ENCODE results near the gene ZNF385D.

The ZNF385D gene

DNA sequence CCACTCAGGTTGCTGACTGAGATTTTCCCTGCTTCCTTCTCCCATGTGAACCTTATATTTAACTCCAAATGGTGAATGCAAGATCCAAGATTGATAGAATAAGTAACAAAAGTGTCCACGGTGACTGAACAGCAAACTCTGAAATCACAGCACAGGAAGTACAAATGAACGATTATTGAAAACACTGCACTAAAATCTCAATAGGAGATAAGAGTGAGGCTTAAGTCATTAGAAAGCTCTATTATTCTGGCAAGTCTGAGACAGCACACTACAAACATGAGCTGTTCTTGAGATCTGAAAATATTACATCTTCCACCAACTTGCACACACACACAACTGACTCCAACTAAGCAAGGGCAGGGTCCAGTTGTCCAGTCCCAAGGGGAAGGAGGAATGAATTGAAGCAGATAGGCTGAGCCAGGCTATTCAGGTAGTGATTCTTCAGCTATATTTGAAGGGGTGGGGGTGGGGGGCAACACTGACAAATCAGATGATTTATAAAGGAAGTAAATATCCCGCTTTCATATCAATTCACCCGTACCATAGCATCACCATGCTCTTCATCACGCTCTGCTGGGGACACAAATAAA is 2.9 kb downstream of the ZNF385D start:
- DNase-seq: peak; percentile 64

- DNase-seq: peak; percentile 64
These were observed 3.6 kb downstream of the ZNF385D start for GRCh38 chr3:21747376-21747775.

DNA sequence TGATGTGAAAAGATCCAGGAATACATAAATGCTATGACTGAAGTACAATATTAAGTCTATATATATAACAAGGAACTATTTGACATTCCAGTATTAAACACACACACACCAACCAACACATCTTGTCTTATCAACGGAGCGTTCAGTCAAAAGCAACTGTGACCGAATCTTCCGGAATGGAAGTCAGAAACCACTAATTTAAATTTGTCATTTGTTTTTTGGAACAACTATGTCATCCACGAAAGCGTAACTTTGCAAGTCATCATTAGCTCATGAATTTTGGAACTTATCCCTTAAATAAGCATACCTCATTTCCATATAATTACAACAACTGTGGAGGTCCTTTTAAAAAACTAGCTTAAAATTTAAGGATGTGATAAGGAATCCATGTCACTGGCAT is 5.0 kb downstream of the ZNF385D start:
- no peak for DNase-seq

- no peak for DNase-seq
These were observed 6.2 kb downstream of the ZNF385D start for GRCh38 chr3:21744793-21745192.

DNA sequence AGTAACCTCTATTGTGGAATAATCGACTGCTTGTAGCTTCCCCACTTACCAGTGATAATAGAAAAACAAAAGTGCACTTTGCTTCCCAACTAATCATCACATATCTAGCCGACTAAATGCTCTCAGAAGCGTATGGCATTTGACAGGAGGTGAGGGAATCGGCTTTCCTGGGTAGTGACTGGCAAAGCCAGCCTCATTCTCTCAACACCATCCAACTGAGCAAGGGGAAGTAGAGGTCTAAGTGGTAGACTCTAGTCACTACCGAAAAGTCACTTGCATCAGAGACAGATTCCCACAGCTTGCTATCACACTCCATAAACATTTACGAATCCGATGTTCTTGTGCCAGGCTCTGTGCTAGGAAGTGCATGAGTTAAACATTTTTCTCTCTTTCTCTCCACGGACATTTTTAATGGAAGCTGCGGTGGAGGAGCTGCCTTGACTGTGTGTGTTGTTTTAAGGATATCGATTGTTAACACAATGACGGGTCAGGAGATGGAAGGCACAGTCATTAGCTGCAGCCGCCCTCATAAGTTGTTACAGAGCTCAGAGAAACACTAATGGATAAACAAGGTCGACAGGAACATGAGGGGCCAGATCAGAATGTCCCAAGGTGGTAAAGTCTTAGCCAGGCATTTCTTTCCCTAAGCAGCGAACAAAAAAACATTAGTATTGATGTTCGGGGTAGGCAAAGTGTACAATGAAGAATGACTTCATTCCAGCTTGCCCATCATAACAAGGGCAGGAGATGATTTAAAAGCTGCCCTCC is 11.9 kb downstream of the ZNF385D start:
- no peak for DNase-seq

DNA sequence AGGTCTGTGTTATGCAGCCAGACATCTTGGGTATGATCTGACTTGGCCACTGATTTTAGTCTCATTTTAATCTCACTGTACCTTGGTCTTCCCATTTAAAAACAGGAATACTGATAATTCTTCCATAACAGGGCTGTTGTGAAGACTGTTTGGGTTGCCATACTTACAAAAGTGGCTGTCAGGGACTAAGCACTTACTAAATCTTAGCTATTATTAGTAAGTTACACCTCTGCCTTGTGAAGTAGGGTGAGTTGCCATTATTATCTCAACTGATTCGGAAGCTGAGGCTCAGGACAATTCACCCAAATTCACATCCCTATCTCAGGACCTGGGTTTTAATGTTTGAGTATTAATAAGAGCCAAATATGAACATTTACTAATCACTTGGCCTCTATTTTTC is 12.7 kb downstream of the ZNF385D start:
- no peak for DNase-seq

GRCh38 chr3:21734746-21735145 is 16.3 kb downstream of the ZNF385D start:
- DNase-seq: no peak

GRCh38 chr3:21729888-21730459 is 21.0 kb downstream of the ZNF385D start:
- DNase-seq: no peak

DNA sequence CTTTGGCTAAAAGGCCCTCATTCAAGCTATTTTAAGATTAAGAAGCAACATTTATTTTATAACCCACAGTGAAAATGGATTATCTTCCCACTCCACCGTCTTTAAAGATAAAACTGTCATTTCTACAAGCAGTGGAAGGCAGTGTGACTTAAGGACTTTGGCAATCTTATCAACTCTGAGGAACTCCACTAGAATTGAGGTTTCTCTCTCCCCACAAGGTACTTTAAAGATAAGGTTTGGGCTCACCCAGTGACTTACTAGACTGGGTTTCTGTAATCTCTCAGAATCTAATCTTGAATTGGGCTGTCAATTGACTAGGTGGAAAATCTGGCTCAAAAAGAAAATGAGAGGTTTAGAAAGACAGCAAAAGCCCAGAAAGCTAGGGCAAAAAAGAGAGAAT is 21.7 kb downstream of the ZNF385D start:
- no peak for DNase-seq

DNA sequence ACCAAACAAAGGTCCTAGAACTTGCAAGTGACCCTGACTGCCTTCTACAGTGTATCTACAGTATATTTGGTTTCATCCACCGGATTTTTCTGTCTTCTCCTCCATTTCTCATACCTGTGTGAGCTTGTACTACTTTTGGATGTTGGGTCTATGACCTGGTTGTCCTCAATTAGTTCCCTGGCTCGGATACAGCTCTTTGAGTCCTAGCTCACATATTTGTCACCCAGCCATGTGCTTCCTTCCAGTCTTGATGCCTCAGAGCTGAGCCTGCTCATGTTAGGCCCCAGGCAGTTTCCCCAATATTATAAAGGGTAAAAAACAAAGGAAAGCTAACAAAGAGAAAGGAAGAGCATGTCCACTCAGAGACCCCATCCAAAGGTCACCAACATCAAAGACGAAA is 28.2 kb downstream of the ZNF385D start:
- no peak for DNase-seq

- DNase-seq: no peak
These were observed 28.7 kb downstream of the ZNF385D start for GRCh38 chr3:21722301-21722700.

DNA sequence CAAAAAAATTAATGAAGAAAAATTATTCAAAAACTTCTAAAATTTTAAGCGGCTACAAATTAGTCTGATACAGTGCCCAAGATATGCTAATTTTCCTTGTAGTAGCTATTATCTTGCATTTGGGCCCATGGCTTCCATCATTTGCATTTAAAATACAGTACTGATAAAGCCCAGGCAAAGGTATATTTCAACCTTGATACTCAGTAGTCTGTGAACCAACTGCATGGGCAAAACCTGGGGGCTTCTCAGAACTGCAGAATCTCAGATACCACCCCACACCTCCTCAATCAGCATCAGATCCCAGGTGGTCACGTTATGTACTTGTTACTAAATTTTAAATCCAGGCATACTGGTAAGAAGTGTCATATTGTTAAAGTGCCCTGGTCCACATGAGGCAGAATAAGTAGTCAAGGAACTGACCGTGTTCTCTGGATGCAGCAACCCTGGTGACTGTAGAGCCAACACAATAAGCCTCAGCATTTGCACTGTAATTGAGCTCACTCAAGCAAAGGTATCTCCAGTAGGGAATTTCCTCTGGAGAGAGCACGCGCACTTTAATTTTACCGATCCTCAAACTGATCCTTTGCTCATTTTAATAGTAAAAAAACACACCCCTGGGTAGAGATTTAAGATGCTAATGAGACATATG is 31.9 kb downstream of the ZNF385D start:
- DNase-seq: no peak

- peak; percentile 84 for DNase-seq
These were observed 32.7 kb downstream of the ZNF385D start for GRCh38 chr3:21718161-21718765.

GRCh38 chr3:21715662-21716061 is 35.3 kb downstream of the ZNF385D start:
- DNase-seq: no peak

GRCh38 chr3:21705769-21706168 is 45.2 kb downstream of the ZNF385D start:
- peak; percentile 22 for DNase-seq

GRCh38 chr3:21704796-21705195 is 46.2 kb downstream of the ZNF385D start:
- no peak for DNase-seq

GRCh38 chr3:21703291-21703690 is 47.7 kb downstream of the ZNF385D start:
- DNase-seq: no peak

DNA sequence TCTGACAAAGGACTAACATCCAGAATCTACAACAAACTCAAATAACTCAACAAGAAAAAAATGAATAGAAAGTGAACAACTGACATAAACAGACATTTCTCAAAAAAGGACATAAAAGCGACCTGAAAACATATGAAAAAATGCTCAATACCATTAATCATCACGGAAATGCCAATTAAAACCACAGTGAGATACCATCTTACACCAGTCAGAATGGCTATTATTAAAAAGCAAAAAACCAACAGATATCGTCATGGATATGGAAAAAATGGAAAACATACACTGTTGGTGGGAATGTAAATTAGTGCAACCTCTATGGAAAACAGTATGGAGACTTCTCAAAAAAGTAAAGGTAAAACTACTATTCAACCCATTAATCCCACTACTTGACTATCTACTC is 53.3 kb downstream of the ZNF385D start:
- no peak for DNase-seq

DNA sequence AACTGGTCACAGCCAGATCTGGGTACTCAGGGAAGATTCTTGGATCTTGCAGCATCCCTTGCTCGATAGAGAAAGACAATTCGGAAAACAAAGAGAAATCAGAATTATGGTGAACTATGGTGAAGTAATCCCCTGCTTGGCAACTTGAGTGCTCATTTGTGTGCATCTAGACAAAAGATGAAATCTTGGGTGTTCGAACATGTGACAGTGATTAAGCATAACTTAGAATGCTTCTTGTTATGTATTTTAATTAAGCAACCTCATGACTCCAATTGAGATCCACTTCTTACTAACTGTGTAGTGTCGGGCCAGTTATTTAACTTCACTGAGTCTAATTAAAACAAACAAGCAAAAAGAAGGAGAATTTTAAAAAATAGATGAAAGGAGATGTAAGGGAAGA is 56.5 kb downstream of the ZNF385D start:
- no peak for DNase-seq

- DNase-seq: no peak
These were observed 60.0 kb downstream of the ZNF385D start for GRCh38 chr3:21691036-21691435.

- no peak for DNase-seq
These were observed 68.8 kb downstream of the ZNF385D start for GRCh38 chr3:21682206-21682605.

DNA sequence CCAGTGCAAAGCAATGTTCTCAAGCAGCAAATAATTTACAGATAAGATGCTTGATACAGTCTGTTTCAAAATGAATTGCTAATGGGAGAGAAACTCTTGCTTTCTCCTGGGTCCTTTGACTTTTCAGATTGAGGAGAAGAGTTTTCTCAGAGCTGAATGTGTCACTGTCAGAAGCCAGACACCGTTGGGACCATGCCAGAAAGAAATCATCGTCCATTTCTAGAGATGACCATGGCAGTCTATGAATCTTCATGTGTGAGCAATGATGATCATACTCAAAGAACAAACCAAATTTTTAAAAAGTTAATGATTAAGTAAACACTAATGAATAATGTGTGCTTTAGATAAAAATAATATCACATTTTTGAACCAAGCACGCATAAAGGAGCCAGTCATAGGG is 77.6 kb downstream of the ZNF385D start:
- DNase-seq: peak; percentile 27

DNA sequence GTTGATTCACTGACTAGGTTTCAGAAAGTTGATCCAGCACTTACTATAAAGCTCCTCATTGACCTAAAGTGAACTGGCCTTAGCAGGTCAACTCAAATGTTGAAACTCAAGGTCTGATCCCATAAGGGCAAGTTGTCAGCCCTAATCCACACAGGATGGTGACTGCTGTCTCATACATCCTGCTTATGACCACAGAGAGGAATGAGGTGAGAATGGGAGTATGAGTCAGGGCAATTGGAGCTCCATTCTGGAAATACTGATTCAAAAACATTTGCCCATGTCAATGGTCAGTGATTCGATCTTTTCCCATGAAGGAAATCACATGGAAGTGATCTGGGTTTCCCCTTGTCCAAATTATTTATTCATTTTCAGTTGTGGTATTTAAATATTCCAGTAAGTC is 78.7 kb downstream of the ZNF385D start:
- peak; percentile 58 for DNase-seq

GRCh38 chr3:21670386-21670785 is 80.6 kb downstream of the ZNF385D start:
- no peak for DNase-seq

All from kidney glomerular epithelial cell (primary cell).